GM21526 (cell line): ENCODE data around the gene IARS2.
"Not testable (repeated sequence)": the region's sequence is repeated elsewhere in the genome, so short reads cannot be mapped to it uniquely, and the experiment has no call there.

Source experiments
- ATAC-seq: cut with Tn5 transposase; IDR thresholded peaks from one replicate; pipeline ENCODE4 v1.9.1; 2021; ENCODE audit warnings: moderate library complexity; ENCODE audit not compliant: unreplicated experiment, low FRiP score

IARS2 gene

GRCh38 chr1:220110473-220110872 lies 16.5 kb downstream of the IARS2 start:
- ATAC-seq: not testable (repeated sequence)

GRCh38 chr1:220112600-220112999 lies 18.7 kb downstream of the IARS2 start:
- ATAC-seq: not testable (repeated sequence)

GRCh38 chr1:220113136-220113695 lies 19.3 kb downstream of the IARS2 start:
- ATAC-seq: no peak

- ATAC-seq: no peak
Observed at GRCh38 chr1:220119043-220119512, 25.1 kb downstream of the IARS2 start.

- ATAC-seq: no peak
Observed at GRCh38 chr1:220121791-220122530, 28.0 kb downstream of the IARS2 start.

- ATAC-seq: no peak
Observed at GRCh38 chr1:220123066-220123465, 29.1 kb downstream of the IARS2 start.

- no peak for ATAC-seq
Observed at GRCh38 chr1:220123889-220124288, 30.0 kb downstream of the IARS2 start.

- ATAC-seq: no peak
Observed at GRCh38 chr1:220124542-220124941, 30.6 kb downstream of the IARS2 start.

- ATAC-seq: no peak
Observed at GRCh38 chr1:220127076-220127475, 33.1 kb downstream of the IARS2 start.

- no peak for ATAC-seq
Observed at GRCh38 chr1:220129479-220130210, 35.7 kb downstream of the IARS2 start.

- ATAC-seq: no peak
Observed at GRCh38 chr1:220135755-220136154, 41.8 kb downstream of the IARS2 start.

- no peak for ATAC-seq
Observed at GRCh38 chr1:220137019-220137786, 43.3 kb downstream of the IARS2 start.

- ATAC-seq: no peak
Observed at GRCh38 chr1:220139966-220140365, 46.0 kb downstream of the IARS2 start.

- ATAC-seq: no peak
Observed at GRCh38 chr1:220144051-220144450, 50.1 kb downstream of the IARS2 start.

GRCh38 chr1:220149742-220150141 lies 55.8 kb downstream of the IARS2 start:
- no peak for ATAC-seq

- ATAC-seq: no peak
Observed at GRCh38 chr1:220151454-220151853, 57.5 kb downstream of the IARS2 start.

GRCh38 chr1:220153147-220153546 lies 59.2 kb downstream of the IARS2 start:
- ATAC-seq: no peak

- ATAC-seq: no peak
Observed at GRCh38 chr1:220156620-220157146, 62.8 kb downstream of the IARS2 start.

GRCh38 chr1:220157738-220158137 lies 63.8 kb downstream of the IARS2 start:
- no peak for ATAC-seq

- not testable (repeated sequence) for ATAC-seq
Observed at GRCh38 chr1:220158530-220158929, 64.6 kb downstream of the IARS2 start.

- no peak for ATAC-seq
Observed at GRCh38 chr1:220159041-220159440, 65.1 kb downstream of the IARS2 start.
